GM21825 (cell line): Measurements from ENCODE around the gene SEMA3C.

Experiments
- ATAC-seq: cut with Tn5 transposase; IDR thresholded peaks from one replicate; pipeline ENCODE4 v1.9.1; 2021; ENCODE audit warnings: mild to moderate bottlenecking, moderate library complexity; ENCODE audit not compliant: unreplicated experiment

The SEMA3C gene

DNA sequence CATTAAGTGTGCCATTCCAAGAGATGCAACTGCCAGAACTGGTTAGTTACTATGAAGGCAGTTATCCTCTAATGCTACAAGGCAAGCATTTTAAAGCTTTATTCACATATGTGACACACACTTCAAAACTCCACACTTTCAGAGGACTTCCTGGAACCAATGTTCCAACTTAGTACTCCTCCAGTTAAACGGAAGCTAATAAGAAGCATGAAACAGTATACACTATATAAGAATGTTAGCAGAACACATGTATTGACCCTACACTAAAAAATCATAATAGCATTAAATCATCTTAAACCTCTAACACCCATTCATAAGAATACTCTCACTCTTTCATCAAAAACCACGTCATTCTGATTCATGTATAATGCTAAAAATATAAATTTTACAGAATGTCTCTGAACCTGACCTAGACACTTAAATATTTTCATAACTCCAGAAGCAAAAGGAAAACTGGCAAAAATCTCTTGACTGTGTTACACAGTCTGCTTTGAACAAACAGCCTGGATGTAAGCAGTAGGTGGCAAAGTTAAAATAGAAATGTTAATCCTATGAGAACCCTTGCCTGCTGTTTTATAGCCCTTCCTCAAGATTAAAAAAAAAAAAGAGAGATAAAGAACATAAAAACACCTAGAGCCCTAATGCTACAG is 135.0 kb downstream of the SEMA3C start:
- no peak for ATAC-seq

DNA sequence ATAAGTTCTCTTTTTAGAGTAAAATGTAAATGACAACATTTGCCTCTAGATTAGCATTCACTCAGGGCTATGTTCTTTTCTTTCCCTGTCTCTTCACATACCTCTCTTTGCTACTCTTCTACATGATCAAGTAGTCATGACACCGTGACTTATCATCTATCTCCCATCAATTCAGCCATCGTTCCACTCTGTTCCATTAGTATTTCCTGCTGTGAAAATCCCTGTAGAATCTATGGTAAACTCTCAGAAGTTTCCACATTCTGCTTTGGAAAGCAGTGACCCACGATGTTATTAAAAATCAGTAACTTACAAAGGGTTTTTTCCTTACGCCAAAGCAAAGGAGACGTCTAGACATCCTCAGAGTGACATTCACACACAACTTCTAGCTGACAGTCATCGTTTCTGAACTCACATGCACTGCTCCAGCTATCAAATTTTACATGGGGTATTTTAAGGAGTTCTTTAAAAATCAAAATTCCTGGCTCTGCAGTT is 135.6 kb downstream of the SEMA3C start:
- no peak for ATAC-seq

DNA sequence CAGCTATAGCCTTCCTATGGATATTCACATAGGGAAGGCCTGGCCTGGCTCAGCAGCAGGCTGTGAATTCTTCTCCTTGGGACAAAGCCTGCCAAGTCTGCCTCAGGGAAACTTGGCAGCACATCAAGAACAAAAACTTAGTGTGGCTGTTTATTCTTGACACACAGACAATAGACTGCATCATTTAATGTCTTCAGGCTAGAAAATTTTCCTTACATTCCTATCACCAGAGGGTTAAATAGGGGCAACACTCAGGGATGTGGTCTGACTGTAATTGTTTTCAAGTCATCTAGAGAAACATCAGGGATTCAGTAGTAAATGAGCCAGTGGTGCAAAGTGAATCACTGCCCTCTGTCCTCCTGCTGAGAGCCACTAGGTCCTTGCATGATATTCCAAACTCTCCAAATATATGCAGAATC is 137.3 kb downstream of the SEMA3C start:
- ATAC-seq, result no peak

DNA sequence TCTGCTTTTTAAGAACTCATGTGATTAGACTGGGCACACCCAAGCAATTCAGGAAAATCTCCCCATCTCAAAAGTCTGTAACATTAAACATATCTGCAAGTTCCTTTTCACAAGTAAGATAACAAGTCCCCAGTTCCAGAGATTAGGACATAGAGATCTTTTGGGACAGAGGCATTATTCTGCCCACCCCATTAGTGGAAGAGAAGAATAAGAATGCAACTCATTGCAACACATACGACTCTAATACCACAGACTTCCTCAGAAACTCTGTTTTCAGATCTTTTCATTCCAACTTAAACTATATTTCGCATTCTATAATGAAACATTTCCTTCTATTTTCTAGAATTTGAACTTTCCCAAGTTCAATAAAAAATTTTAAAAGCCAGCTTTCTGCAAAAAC is 137.7 kb downstream of the SEMA3C start:
- ATAC-seq, result no peak

DNA sequence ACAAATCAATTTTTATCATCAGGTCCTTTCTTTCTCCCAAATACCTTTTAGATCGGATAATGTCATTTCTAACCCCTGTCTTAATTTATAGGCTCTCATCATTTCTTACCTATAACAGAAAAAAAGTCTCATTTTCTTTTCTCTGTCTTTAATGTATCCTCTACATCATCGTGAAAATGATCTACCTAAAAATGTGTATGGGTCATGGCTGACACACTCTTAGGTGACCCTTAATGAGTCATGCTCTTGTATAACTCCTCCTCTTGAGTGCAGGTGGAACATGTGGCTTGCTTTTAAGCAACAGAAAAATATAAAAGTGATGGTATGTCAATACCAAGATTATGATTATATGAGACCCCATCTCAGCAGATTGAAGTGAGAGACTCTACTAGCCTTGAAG is 139.4 kb downstream of the SEMA3C start:
- ATAC-seq, result no peak

DNA sequence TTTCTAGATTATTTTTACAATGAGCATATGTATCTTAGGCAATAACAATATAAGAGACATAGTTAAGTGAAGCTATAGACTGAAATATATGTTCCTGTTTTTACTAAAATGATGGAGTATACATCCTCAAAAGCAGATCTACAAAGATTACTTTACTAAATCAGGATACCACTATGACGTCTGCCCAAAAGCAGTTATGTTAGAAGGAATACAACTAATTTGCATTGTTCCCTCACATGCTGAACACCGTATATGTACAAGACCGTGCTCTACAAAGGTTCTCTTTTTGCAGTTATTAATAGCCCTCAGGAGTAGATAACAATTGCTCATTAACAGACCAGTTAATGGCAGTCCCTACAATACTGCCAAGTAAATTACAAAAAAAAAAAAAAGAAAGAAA is 143.0 kb downstream of the SEMA3C start:
- ATAC-seq, result no peak

DNA sequence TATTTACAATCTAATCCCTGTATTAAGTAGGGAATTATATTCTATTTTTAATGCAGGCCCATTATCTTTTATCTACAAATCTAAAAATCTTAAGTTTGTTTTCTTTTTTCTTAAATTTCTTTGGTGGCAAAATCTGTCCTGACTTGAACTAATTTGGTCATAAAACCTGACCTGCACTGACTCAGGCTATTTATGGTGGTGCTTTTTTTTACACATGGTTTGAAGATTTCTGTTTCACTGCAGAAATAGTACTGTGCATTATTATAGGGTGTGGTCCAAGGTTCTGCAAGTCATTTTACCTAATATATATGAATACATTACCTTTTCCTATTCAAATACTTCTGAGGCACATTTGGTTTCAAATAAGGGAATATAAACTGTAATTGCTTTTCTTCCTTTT is 143.4 kb downstream of the SEMA3C start:
- no peak for ATAC-seq

DNA sequence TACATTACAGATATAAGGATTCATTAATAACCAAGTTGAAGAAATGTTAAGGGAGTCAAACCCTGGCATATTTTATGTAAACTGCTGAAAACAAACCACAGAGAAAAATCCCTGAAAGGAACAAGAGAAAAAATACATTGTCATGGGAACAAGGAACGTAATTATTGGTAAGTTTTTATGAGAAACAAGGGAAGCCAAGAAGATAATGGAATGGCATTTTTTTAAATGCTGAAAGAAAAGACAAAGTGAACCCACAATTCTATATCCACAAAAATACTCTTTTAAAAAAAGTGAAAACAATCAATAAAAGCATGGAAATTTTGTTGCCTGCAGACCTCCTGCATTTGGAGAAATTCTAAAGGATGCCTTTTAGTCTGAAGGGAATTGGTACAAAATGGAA is 144.0 kb downstream of the SEMA3C start:
- ATAC-seq, result no peak

DNA sequence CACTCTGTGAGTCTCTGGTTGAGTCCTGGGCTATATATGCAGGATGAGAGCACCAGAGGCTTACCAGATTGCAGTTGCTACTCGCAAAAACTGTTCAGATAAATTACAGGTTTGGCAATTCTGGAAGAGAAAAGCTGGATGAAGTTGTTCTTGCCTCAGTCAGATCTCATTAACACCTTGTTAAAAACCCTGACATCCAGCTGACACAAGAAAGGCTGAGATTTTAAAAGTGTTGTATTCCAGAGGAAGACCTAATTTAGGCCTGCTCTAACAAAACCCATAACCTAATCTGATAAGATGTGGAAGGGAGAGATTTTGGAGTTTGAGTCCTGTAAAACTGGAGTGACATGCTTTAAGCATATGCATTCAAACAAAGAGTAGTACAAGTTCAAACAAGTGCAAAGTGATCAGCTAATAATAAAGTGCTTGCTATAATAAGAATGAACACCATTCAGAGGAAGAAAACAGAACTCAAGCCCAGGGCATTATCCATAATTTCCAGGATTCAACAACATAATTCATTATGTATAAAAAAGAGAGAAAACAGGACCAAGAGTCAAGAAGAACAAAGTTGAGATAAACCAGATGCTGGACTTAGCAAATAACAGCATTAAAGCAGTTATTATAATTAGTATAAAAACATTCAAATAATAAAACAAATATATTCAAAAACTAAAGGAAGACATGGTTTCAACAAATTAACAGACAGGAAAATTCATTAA is 144.9 kb downstream of the SEMA3C start:
- no peak for ATAC-seq

DNA sequence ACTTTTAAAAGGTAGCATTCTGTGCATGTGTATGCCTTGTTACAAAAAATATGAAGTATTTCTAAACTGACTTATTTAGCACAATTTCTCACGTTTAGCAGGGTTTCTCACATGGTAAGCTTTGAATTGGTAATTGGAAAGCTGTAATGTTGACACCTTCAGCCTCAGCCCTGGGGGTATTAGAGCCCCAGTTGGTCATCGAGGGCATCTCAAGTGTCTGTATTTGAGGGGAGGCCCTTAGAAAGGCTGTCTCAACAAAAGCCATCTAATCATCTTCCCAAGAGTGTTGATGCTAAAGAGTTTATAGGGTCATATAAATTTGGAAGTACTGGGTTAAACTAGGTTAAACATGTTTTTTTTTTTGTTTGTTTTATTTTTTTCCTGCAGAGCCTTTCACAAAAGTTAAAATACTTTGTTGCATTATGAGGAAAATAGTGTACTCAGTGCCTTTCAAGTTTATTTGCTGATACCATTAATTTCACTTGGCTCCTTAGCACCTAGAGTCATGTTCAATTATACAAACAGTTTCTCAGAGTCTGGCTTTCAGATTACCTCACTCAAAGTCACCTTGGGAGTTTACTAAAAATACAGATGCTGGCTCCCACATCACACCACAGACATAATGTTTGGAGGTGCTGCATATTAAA is 146.4 kb downstream of the SEMA3C start:
- ATAC-seq, result no peak

DNA sequence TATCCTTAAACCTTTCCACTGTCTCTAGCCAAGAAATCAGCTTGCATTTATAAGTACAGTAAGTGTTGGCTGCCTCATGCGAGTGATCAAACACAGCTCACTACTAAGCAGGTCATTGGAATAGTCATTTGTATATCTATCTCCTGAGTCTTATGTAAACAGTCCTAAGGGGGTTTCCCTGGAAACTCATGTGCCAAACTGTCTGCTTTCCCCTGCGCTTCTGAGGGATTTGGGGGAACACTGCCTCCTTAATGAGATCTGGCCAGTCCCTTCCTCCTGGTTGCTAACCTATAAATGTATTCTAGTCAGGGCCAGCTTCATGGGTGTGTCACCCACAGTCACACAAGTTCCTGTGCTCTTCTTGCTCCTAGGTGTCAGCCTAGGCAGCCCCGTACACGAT is 147.3 kb downstream of the SEMA3C start:
- no peak for ATAC-seq

DNA sequence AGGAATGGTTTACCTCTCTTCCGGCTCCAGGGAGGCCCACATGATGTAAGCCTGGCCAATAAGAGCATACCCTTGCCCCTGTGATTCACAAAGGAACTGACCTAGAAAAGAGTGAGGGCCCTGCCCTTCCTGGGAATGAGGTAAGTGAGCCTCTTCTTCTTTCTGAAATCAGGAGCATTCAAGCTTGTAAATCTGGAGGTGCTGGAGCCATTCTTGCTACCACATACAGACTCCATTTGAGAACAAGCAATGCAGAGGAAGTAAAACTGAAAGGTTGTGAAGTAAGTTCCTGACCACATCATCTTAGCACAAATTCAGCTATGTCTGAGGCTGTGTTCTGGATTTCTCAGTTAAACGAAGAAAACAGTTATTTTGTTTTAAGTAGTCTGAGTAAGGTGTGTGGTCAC is 148.2 kb downstream of the SEMA3C start:
- no peak for ATAC-seq

DNA sequence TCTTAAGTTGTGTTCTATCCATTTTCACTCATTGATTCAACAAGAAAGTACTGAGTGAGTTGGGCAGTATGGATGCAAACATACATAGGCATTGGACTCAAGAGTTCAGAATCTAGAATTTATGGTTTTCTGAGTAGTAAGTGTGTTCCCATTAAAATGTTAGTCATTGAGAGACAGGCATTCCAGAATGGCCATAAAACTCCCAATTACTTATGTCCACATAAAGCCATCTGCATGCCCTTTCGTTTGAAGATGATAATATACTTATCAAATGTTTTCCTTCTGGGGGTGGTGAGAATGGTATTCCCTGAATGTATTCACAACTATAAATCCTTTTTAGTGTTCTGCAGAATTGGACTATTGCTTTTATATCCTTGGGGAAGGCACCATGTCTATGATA is 148.8 kb downstream of the SEMA3C start:
- ATAC-seq, result no peak

DNA sequence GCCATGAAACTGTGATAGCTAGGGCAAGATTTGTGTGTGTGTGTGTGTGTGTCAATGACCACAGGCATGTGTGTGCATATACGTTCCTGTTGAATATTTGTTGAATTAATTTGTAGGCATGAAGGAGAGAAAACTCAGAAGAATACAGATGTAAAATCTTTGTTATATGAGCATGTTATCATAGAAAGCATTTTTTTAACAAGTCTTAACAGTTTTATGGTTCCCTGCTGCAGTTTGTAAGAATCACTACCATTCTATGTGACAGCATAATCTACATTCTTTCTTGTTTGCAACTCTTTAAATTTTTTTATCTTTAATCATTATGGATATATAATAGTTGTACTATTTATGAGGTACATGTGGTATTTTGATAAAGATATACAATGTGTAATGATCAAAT is 150.1 kb downstream of the SEMA3C start:
- ATAC-seq, result no peak

DNA sequence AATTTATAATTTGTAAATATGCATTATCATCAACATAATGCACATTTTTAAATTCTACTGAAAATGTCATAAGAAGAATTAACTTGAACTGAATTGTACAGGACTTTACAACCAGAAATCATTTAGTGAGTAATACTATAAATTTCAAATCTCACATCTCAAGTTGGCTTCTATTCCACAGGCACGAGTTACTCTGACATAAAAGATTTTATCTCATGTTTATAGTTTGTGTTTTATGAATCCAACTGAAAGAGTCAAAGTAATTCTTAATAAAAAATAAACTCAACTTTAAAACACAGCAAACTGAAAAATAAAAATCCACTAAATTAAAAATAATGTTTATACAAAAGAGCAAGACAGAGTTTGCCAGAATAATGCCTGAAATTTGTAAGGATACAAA is 151.2 kb downstream of the SEMA3C start:
- ATAC-seq, result no peak

DNA sequence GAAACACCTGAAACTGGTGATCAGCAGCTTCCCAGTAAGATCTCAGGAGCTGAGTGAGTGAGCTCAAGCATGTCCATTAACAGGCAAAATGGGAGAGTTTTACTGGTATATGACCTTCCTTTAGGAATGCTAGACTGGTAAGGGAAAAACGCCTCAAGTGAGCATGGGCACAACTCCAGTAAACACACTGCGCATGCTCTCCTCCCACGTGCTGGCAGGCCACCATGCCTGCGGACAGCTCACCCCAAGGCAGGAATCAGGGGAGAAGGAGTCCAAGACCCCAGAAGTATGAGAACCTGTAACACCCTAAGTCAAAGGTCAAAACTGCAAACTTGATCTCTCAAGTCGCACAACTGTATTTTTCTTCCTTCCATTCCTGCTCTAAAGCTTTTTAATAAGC is 152.1 kb downstream of the SEMA3C start:
- no peak for ATAC-seq

DNA sequence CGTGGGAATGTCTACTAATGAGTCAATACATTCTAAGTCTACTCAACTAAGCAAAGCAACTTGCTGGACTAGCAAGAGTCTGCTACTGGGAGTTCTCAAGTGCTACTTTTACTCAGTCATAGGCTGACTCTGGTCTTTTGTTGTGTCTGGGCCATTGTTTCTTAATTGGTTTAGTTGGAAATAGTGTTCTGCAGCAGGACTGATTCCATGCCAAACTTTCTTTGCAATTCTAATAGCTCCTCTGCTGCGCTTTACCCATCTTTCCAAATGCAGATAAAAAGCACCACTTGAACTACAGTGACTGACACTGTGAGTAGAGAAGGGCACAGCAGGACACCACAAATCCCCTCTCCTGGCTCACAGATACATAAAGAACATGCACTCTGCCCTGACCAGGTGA is 154.7 kb downstream of the SEMA3C start:
- no peak for ATAC-seq

DNA sequence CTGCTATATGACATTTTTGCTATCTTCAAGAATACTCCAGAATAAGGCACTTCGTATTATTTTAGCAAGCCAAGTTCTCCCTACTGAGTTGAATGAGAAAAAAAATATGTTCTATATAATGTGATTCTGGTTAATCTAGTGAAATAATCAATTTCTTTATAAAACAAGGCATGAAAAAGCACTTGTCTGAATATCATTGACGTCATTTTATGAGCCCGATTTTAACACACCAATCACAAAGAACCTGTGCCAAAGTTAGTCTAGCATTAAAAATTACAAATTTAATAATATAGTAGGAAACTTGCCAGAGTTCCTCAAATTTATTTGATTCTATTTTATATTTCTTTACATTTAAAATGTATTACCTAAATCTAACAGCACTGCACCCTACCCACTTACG is 155.1 kb downstream of the SEMA3C start:
- no peak for ATAC-seq

DNA sequence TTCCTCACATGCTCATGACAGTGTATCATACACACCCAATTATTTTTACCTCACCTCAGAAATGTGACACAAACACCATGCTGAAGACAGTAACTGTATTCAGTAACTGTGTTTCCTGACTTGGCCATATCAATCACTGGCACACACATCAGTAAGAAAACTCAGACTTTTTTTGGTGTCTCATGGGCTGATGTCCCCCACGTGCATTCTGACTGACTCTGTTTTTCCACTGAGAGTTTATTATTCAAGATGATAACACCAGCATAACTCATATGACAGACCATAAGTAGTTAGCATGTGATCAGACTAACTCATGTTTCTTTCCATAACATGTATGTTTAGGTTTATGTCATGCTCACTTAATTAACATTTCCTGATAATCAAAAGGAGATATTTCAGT is 155.6 kb downstream of the SEMA3C start:
- no peak for ATAC-seq

DNA sequence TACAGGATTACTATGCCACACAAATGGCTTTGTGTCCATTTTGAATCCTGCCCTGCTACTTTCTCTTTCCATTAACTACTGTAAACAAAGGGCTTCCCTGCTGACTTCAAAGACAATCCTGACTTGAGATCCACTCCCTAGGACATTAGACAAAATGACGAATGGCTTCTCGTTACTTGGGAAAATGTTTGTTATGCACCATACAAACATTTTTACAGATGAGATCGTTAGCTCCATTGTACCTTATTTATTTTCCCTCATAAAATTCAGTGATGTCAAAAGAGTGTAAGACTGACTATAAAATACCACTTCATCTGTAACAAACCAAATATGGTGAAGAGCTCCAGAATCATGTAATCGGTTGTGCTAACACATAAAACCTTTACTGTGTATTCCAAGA is 158.6 kb downstream of the SEMA3C start:
- no peak for ATAC-seq

DNA sequence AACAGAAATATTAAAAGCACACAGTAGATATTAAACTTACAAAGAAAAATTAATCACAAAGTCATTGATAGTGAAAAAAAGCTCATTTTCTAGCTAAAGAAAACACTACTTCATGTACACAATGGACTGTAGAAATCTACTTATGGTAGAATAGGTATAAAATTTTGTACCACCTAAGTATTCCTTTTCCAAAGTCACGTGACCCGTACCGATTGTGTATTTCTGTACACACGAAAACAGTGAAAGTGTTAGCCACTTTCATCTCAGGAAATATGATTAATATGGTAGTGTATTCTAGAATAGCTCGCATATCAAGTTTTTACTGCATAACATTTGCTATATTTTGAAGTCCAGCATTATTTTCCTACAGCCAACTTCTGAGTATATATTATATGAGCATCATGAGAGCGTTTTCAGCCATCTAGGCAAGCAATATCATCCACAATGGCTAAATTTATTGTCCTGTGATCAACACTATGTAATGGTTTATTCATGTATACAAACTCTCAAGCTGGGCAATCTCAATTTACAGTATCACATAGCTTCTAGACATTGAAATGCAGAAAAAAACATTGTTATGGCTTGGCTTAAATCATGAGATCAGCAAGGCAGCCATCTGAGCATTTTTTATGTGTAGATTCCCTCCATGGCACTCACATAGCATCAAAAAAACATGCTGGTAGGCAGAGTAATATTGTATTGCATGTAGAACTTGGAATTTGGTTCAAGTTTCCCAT is 165.7 kb downstream of the SEMA3C start:
- ATAC-seq, result no peak

DNA sequence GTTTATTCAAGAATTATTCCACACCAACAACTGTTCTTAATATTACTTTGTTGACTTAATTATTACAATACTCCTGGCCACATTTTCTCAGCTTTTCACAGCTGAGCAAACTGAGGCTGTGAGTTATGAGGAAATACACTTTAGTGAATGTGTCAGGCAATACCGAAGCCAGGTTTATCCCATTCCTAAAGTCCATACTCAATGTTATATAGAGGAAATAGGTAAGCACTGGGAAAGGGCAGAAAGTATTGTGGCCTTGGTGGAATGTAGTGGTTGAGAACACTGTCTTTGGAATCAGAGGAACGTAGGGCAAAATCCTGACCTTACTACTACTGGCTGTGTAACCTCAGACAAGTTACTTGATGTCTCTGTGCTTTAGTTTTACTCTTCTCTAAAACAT is 169.6 kb downstream of the SEMA3C start:
- no peak for ATAC-seq
